Measurements from ENCODE around the gene APOB. TPM values are rescaled to one million over a fixed set of nuclear protein-coding genes. Genes with fewer than 3 reads are reported as not detected.

APOB gene
- total and polyA plus RNA-seq, 8 donors: 0.03 to 3.2 (median 0.09) TPM

GRCh38 chr2:21078296-21078695 lies 34.4 kb upstream of the APOB start:
- Histone ChIP-seq H3K9me3 (no peaks in the 10 kb centered on the region), H3K4me3 (no peak overlapping the region), H3K4me1 (no peaks in the 10 kb centered on the region), H3K36me3 (no peaks in the 10 kb centered on the region), H3K27ac (no peak overlapping the region), H3K27me3 (no peaks in the 10 kb centered on the region)
- FAIRE-seq (no peak), DNase-seq (no peak), ATAC-seq (no peak)
- intact Hi-C loops (cut with DNase I): no loop called here
- 49 to 71% methylated on average over 1 of the region's 1 CpG for WGBS, 2 donors
- no peak for TF ChIP-seq CTCF (IDR thresholded peaks at IDR 0.05)

GRCh38 chr2:21072477-21073242 lies 28.8 kb upstream of the APOB start:
- WGBS, 2 donors: 64 to 76% methylated on average over 4 of the region's 4 CpGs
- Histone ChIP-seq H3K9me3 (no peaks in the 10 kb centered on the region), H3K36me3 (no peaks in the 10 kb centered on the region), H3K4me3 (no peak overlapping the region), H3K27ac (no peak overlapping the region), H3K27me3 (peaks cover 0 to 5% (median 0%) of the 10 kb centered on the region in 4 donors), H3K4me1 (no peaks in the 10 kb centered on the region)
- no peak for ATAC-seq
- no peak for FAIRE-seq
- TF ChIP-seq CTCF (IDR thresholded peaks at IDR 0.05): no peak
- intact Hi-C loops (cut with DNase I): no loop called here
- no peak for DNase-seq

GRCh38 chr2:21070341-21071257 lies 26.7 kb upstream of the APOB start:
- intact Hi-C loops (cut with DNase I): no loop called here
- no peak for TF ChIP-seq CTCF (IDR thresholded peaks at IDR 0.05)
- 70 to 71% methylated on average over 9 of the region's 9 CpGs for WGBS, 2 donors
- Histone ChIP-seq H3K4me1 (no peaks in the 10 kb centered on the region), H3K9me3 (no peaks in the 10 kb centered on the region), H3K27me3 (peaks cover 0 to 5% (median 0%) of the 10 kb centered on the region in 4 donors), H3K27ac (no peak overlapping the region), H3K4me3 (no peak overlapping the region), H3K36me3 (no peaks in the 10 kb centered on the region)
- FAIRE-seq (no peak), DNase-seq (no peak), ATAC-seq (no peak)

GRCh38 chr2:21069746-21070340 lies 26.0 kb upstream of the APOB start:
- no peaks in the 10 kb centered on the region for H3K36me3 ChIP-seq
- no peak for TF ChIP-seq CTCF (IDR thresholded peaks at IDR 0.05)
- peaks cover 0 to 5% (median 0%) of the 10 kb centered on the region in 4 donors for H3K27me3 ChIP-seq
- no peak overlapping the region for H3K4me3 ChIP-seq
- no peak for FAIRE-seq
- H3K4me1 ChIP-seq: no peaks in the 10 kb centered on the region
- no peaks in the 10 kb centered on the region for H3K9me3 ChIP-seq
- H3K27ac ChIP-seq: no peak overlapping the region
- intact Hi-C loops (cut with DNase I): no loop called here
- no peak for ATAC-seq
- no peak for DNase-seq
- WGBS, 2 donors: 46% methylated on average over 2 of the region's 2 CpGs

All from pancreas (tissue), 10 donors.